Immature natural killer cell (primary cell): ENCODE measurements around the gene CASP7. TPM values are rescaled to one million over a fixed set of nuclear protein-coding genes. Genes with fewer than 3 reads are reported as not detected.
"Not testable (repeated sequence)": the region's sequence is repeated elsewhere in the genome, so short reads cannot be mapped to it uniquely, and the experiment has no call there.

Source experiments
- DNase-seq, 3 donors: peaks; one replicate each; pipeline ENCODE4 v3.0.0; 2022; ENCODE audit warnings: mixed read lengths in 1 of 3
- H3K27ac Mint-ChIP-seq, 6 donors: one replicate each; pipeline ENCODE4 v1.8.0; 2020; ENCODE audit warnings: mixed read lengths in 6 of 6, mild to moderate bottlenecking in 5 of 6, inconsistent platforms in 4 of 6, moderate library complexity in 3 of 6
- H3K27me3 Mint-ChIP-seq, 3 donors: one replicate each; pipeline ENCODE4 v1.8.0; 2020 to 2021; ENCODE audit warnings: low read depth in 3 of 3, mild to moderate bottlenecking in 3 of 3, mixed read lengths in 3 of 3, moderate library complexity in 3 of 3, inconsistent platforms in 1 of 3
- H3K36me3 Mint-ChIP-seq, 3 donors: one replicate each; pipeline ENCODE4 v1.8.0; 2020; ENCODE audit warnings: mixed read lengths in 3 of 3, inconsistent platforms in 2 of 3, mild to moderate bottlenecking in 2 of 3
- H3K4me1 Mint-ChIP-seq, 2 donors: one replicate each; pipeline ENCODE4 v1.8.0; 2020; ENCODE audit warnings: inconsistent platforms in 2 of 2, mild to moderate bottlenecking in 2 of 2, mixed read lengths in 2 of 2, moderate library complexity in 1 of 2
- H3K4me3 Mint-ChIP-seq, 5 donors: one replicate each; pipeline ENCODE4 v1.8.0; 2020; ENCODE audit warnings: mild to moderate bottlenecking in 5 of 5, mixed read lengths in 5 of 5, inconsistent platforms in 3 of 5, moderate library complexity in 3 of 5
- H3K9me3 Mint-ChIP-seq, 6 donors: one replicate each; pipeline ENCODE4 v1.8.0; 2020; ENCODE audit warnings: mild to moderate bottlenecking in 6 of 6, mixed read lengths in 6 of 6, inconsistent platforms in 4 of 6, moderate library complexity in 3 of 6
- polyA plus RNA-seq, 3 donors: library from polyadenylated mRNA; unstranded; fragments of 300-500 nt; fragmentation: Illumina TruSeq; gene quantifications; one replicate each; pipeline ENCODE4 v1.2.3, GENCODE V29; 2021

The CASP7 gene
- polyA plus RNA-seq, 3 donors from 2014 or later: 14.9 to 32.4 (median 27.1) TPM

- no peak overlapping the region for H3K27ac Mint-ChIP-seq
- H3K4me3 Mint-ChIP-seq: no peak overlapping the region
- no peak for DNase-seq
These were observed 77.3 kb downstream of the CASP7 start for GRCh38 chr10:113756940-113757543.

GRCh38 chr10:113762083-113762482 lies 82.4 kb downstream of the CASP7 start:
- H3K36me3 Mint-ChIP-seq: peaks cover 0 to 9% (median 4%) of the 10 kb centered on the region in 3 donors
- DNase-seq: no peak
- no peak overlapping the region for H3K4me3 Mint-ChIP-seq
- peaks cover 0 to 10% (median 7%) of the 10 kb centered on the region in 6 donors for H3K9me3 Mint-ChIP-seq
- H3K27me3 Mint-ChIP-seq: peaks cover 1 to 14% (median 5%) of the 10 kb centered on the region in 3 donors
- H3K27ac Mint-ChIP-seq: no peak overlapping the region
- no peaks in the 10 kb centered on the region for H3K4me1 Mint-ChIP-seq

More at GRCh38 chr10:113756940-113757543, 77.3 kb downstream of the CASP7 start:
- Mint-ChIP-seq H3K36me3 (no peaks in the 10 kb centered on the region), H3K27me3 (peaks cover 2 to 6% (median 3%) of the 10 kb centered on the region in 3 donors), H3K9me3 (no peaks in the 10 kb centered on the region), H3K4me1 (no peaks in the 10 kb centered on the region)

- Mint-ChIP-seq H3K9me3 (peaks cover 0 to 10% (median 7%) of the 10 kb centered on the region in 6 donors), H3K27ac (no peak overlapping the region), H3K36me3 (peaks cover 0 to 9% (median 4%) of the 10 kb centered on the region in 3 donors), H3K27me3 (peaks cover 0 to 16% (median 8%) of the 10 kb centered on the region in 3 donors), H3K4me3 (no peak overlapping the region), H3K4me1 (no peaks in the 10 kb centered on the region)
- DNase-seq: no peak
These were observed 84.9 kb downstream of the CASP7 start for GRCh38 chr10:113764582-113764981.

- Mint-ChIP-seq H3K4me1 (no peaks in the 10 kb centered on the region), H3K9me3 (peaks cover 0 to 11% (median 7%) of the 10 kb centered on the region in 6 donors), H3K27ac (no peak overlapping the region), H3K27me3 (peaks cover 0 to 13% (median 8%) of the 10 kb centered on the region in 3 donors), H3K36me3 (peaks cover 0 to 9% (median 4%) of the 10 kb centered on the region in 3 donors), H3K4me3 (no peak overlapping the region)
- no peak for DNase-seq
These were observed 86.2 kb downstream of the CASP7 start for GRCh38 chr10:113765910-113766309.

GRCh38 chr10:113767222-113767621 lies 87.5 kb downstream of the CASP7 start:
- Mint-ChIP-seq H3K27me3 (peaks cover 4 to 13% (median 8%) of the 10 kb centered on the region in 3 donors), H3K27ac (no peak overlapping the region), H3K9me3 (peaks cover 0 to 11% (median 7%) of the 10 kb centered on the region in 6 donors), H3K4me1 (no peaks in the 10 kb centered on the region), H3K36me3 (peaks cover 0 to 9% (median 4%) of the 10 kb centered on the region in 3 donors), H3K4me3 (no peak overlapping the region)
- DNase-seq: no peak

- H3K27me3 Mint-ChIP-seq: peaks cover 3 to 9% (median 3%) of the 10 kb centered on the region in 3 donors
- no peak for DNase-seq
- no peaks in the 10 kb centered on the region for H3K4me1 Mint-ChIP-seq
- no peak overlapping the region for H3K4me3 Mint-ChIP-seq
- no peaks in the 10 kb centered on the region for H3K36me3 Mint-ChIP-seq
- H3K27ac Mint-ChIP-seq: no peak overlapping the region
- H3K9me3 Mint-ChIP-seq: peaks cover 0 to 1% (median 0%) of the 10 kb centered on the region in 6 donors
These were observed 90.6 kb downstream of the CASP7 start for GRCh38 chr10:113770346-113770745.

GRCh38 chr10:113771131-113771530 lies 91.4 kb downstream of the CASP7 start:
- H3K9me3 Mint-ChIP-seq, H3K36me3 Mint-ChIP-seq, H3K4me3 Mint-ChIP-seq, H3K27me3 Mint-ChIP-seq, H3K27ac Mint-ChIP-seq, DNase-seq, H3K4me1 Mint-ChIP-seq: not testable (repeated sequence)

GRCh38 chr10:113775686-113776294 lies 96.1 kb downstream of the CASP7 start:
- Mint-ChIP-seq H3K36me3 (no peaks in the 10 kb centered on the region), H3K4me1 (no peaks in the 10 kb centered on the region), H3K4me3 (no peak overlapping the region), H3K27ac (no peak overlapping the region), H3K9me3 (no peaks in the 10 kb centered on the region), H3K27me3 (peaks cover 0 to 15% (median 6%) of the 10 kb centered on the region in 3 donors)
- no peak for DNase-seq

GRCh38 chr10:113776553-113776952 lies 96.8 kb downstream of the CASP7 start:
- Mint-ChIP-seq H3K36me3 (no peaks in the 10 kb centered on the region), H3K9me3 (no peaks in the 10 kb centered on the region), H3K4me1 (no peaks in the 10 kb centered on the region), H3K27me3 (peaks cover 0 to 11% (median 6%) of the 10 kb centered on the region in 3 donors), H3K4me3 (no peak overlapping the region), H3K27ac (no peak overlapping the region)
- DNase-seq: no peak

Other genes starting within 250 kb of the CASP7 start
- not detected for gene HABP2, start 126.9 kb upstream of the CASP7 start, polyA plus RNA-seq
- gene NRAP, start 15.9 kb upstream of the CASP7 start, polyA plus RNA-seq: not detected
- gene PLEKHS1, start 71.8 kb downstream of the CASP7 start, polyA plus RNA-seq: not detected
- gene DCLRE1A, start 174.2 kb downstream of the CASP7 start, polyA plus RNA-seq: 1 to 10 TPM; 4.3 to 7.1 (median 4.4) TPM
- 10 to 100 TPM in 2 of 3 donors, 1 to 10 TPM in 1; 8.9 to 11.3 (median 10.2) TPM for gene NHLRC2, start 174.7 kb downstream of the CASP7 start, polyA plus RNA-seq